Measurements from ENCODE around the gene NACC1. TPM values are rescaled to one million over a fixed set of nuclear protein-coding genes. Genes with fewer than 3 reads are reported as not detected.

NACC1 gene
- total RNA-seq, 1 donor from 2014 or later = 68.6 TPM

DNA sequence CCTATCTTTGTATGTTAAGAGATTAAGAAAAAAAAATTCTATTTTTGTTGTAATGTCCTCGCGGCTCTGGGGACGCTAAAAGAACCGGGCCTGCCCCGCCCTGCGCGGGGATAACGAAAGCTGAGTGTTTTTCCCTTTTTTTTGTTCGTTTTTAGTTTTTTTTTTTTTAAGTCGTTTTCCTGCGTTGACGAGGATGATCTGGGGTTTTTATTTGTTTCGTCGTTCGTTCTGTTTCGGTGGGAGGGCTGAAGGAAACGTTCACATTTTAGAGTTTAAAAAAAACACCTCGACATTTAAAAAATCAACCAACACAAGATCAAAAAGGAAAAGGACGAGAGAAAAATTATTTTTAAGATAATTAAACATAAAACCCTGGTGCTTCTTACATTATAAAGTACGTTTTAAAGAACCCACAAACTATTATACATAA lies 21.0 kb upstream of the NACC1 start:
- Mint-ChIP-seq H3K9me3 (ENCODE audit: unreplicated experiment) (peaks cover 3% of the 10 kb centered on the region), H3K27ac (ENCODE audit: unreplicated experiment) (no peak overlapping the region), H3K36me3 (ENCODE audit: unreplicated experiment) (no peaks in the 10 kb centered on the region), H3K4me1 (ENCODE audit: low read depth, unreplicated experiment) (peaks cover 8% of the 10 kb centered on the region), H3K4me3 (ENCODE audit: unreplicated experiment) (peak overlapping the region; percentile 76), H3K27me3 (ENCODE audit: unreplicated experiment) (peaks cover 11% of the 10 kb centered on the region)
- TF ChIP-seq, protein P1, sequence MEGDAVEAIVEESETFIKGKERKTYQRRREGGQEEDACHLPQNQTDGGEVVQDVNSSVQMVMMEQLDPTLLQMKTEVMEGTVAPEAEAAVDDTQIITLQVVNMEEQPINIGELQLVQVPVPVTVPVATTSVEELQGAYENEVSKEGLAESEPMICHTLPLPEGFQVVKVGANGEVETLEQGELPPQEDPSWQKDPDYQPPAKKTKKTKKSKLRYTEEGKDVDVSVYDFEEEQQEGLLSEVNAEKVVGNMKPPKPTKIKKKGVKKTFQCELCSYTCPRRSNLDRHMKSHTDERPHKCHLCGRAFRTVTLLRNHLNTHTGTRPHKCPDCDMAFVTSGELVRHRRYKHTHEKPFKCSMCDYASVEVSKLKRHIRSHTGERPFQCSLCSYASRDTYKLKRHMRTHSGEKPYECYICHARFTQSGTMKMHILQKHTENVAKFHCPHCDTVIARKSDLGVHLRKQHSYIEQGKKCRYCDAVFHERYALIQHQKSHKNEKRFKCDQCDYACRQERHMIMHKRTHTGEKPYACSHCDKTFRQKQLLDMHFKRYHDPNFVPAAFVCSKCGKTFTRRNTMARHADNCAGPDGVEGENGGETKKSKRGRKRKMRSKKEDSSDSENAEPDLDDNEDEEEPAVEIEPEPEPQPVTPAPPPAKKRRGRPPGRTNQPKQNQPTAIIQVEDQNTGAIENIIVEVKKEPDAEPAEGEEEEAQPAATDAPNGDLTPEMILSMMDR (IDR thresholded peaks at IDR 0.05; ENCODE audit: partially characterized antibody, unreplicated experiment) = no peak
- DNase-seq = no peak

DNA sequence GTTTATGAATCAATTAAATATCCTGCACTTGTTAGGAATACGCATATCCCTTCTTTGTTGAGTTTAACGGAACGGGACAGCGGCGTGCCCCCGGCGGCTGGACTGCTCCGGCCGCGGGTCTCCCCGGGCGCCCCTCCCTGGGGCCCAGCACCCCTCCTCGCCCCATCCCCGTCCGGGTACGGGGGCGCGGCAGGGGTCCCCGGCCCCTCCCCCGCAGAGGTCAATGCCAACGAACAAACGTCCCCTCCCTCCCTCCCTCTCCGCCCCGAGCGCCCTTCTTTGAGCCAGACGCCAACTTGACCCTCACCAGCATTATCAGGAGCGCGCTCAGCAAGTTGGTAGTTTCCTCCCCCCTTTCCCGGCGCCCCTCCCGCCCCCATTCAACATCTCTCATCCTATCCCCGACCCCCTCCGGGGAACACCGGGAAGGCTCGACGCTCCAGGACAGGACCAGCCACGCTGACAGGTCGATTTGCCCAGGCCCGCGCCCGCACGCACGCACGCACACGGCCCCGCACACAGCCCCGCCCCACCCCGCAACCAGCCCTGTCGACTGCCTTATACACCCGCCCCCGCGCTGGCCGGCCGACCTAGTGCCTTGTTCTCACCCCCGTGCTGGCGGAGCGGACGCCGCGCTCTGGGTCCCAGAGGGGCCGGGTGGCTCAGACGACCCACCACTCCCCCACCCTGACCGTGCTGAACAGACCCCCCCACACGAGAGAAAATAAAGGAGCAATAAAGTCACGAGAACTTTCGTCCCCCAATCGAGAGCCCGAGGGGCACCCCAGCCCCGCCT lies 20.4 kb upstream of the NACC1 start:
- Mint-ChIP-seq H3K36me3 (ENCODE audit: unreplicated experiment) (no peaks in the 10 kb centered on the region), H3K4me3 (ENCODE audit: unreplicated experiment) (peak overlapping the region; percentile 77), H3K27me3 (ENCODE audit: unreplicated experiment) (peaks cover 11% of the 10 kb centered on the region), H3K4me1 (ENCODE audit: low read depth, unreplicated experiment) (peaks cover 7% of the 10 kb centered on the region), H3K27ac (ENCODE audit: unreplicated experiment) (no peak overlapping the region), H3K9me3 (ENCODE audit: unreplicated experiment) (peaks cover 3% of the 10 kb centered on the region)
- TF ChIP-seq, protein P1 (IDR thresholded peaks at IDR 0.05; ENCODE audit: partially characterized antibody, unreplicated experiment) = no peak
- peak; percentile 58 for DNase-seq

DNA sequence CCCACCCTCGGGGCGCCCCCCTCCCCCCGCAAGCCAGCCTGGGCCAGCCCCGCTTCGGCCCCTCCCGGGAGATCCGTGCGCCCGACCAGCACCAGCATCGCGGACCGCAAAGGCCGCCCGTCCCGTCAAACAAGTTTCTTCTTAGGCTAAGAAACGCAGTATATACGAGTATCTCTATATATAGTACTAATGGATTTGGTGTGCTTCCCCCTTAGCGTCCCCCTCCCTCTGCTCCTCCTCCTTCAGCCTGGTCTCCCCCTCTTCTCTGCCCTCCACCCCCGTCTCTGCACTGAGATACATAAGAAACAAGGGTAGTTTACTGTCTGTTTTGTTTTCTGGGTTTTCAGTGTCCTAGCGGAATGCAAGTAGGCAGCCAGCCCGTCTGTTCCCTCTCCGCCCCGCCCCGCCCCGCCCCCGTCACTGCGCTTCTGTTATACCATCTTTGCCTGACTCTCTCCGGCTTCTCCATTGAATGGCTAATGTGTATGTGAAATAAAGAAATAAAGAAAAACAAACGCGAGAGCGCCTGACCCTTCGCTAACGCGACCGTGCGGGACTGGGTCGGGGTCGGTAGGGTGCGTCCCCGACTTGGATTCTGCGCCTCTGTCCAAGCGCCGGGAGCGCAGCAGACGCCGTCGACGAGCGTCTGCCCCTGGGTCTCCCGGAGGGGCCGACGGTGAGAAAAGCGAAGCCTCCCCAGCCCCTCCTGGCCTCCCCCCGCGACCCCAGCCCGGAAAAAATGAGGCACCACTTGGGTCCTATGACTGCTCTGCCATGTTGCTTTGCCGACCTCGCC lies 19.6 kb upstream of the NACC1 start:
- Mint-ChIP-seq H3K9me3 (ENCODE audit: unreplicated experiment) (peaks cover 3% of the 10 kb centered on the region), H3K27me3 (ENCODE audit: unreplicated experiment) (peaks cover 11% of the 10 kb centered on the region), H3K36me3 (ENCODE audit: unreplicated experiment) (no peaks in the 10 kb centered on the region), H3K4me1 (ENCODE audit: low read depth, unreplicated experiment) (peaks cover 7% of the 10 kb centered on the region), H3K4me3 (ENCODE audit: unreplicated experiment) (peak overlapping the region; percentile 76), H3K27ac (ENCODE audit: unreplicated experiment) (no peak overlapping the region)
- TF ChIP-seq, protein P1 (IDR thresholded peaks at IDR 0.05; ENCODE audit: partially characterized antibody, unreplicated experiment) = no peak
- no peak for DNase-seq

DNA sequence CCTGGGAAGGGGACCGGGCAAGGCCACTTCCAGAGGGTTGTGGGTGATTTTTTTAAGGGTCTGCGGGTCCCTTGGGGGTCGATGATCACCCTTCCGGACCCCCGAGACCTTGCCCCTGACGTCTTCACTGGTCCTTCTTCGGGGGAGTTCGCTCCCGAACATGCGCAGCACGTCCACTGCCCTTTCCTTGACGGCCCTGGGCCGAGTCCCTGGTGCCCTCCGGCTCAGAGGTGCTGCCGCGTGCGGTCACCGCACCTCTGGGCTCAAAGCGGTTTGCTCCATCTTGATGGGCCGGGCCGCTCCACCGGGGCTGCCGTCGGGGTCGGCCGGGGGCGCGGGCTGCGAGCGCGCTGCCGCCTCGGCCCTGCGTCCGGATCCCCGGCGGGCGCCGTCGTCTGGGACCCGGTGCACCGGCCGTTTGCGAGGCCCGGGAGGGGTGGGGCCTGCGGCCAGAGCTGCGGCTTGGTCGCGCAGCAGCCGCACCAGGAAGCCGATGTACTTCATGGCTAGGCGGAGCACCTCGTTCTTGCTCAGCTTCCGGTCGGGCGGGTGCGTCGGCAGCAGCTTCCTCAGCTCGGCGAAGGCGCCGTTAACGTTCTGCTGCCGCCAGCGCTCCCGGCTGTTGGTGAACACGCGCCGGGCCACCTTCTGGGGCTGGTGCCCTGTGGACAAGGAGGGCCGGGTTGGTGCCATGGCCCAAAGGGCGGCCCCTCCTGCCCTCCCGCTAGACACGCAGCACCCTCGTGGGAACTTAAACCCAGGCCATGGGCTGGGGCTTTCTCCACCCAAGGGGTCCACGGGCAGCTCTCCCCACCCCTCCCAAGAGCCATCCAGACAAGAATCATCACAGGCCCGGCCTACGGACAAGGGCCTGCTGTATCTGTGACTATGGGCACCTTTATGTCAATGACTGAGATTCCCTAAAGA lies 18.7 kb upstream of the NACC1 start:
- Mint-ChIP-seq H3K27me3 (ENCODE audit: unreplicated experiment) (peaks cover 11% of the 10 kb centered on the region), H3K36me3 (ENCODE audit: unreplicated experiment) (no peaks in the 10 kb centered on the region), H3K27ac (ENCODE audit: unreplicated experiment) (no peak overlapping the region), H3K4me3 (ENCODE audit: unreplicated experiment) (peak overlapping the region; percentile 76), H3K9me3 (ENCODE audit: unreplicated experiment) (peaks cover 3% of the 10 kb centered on the region), H3K4me1 (ENCODE audit: low read depth, unreplicated experiment) (peaks cover 7% of the 10 kb centered on the region)
- DNase-seq = peak; percentile 48
- TF ChIP-seq, protein P1 (IDR thresholded peaks at IDR 0.05; ENCODE audit: partially characterized antibody, unreplicated experiment) = no peak

Measured in glutamatergic neuron (in vitro differentiated cells).